Esophagus squamous epithelium (tissue), 5 donors: Measurements from ENCODE around the gene ZNF595. TPM values are rescaled to one million over a fixed set of nuclear protein-coding genes. Genes with fewer than 3 reads are reported as not detected.
"Not testable (repeated sequence)": the region's sequence is repeated elsewhere in the genome, so short reads cannot be mapped to it uniquely, and the experiment has no call there.

ENCODE experiments used
- DNase-seq: peaks from one replicate; lab custom pipeline; 2025; lab: John Stamatoyannopoulos, UW
- H3K27ac ChIP-seq, 4 donors: fragments of 200-600 bp; sonication (generic); one replicate each; pipeline ENCODE4 v1.5.1; 2016 to 2019; ENCODE audit warnings: mild to moderate bottlenecking in 1 of 4
- H3K27me3 ChIP-seq, 4 donors: fragments of 200-600 bp; sonication (generic); 1 replicate in 3 of 4; 2 replicates in 1 of 4; pipeline versions ENCODE4 v1.5.1 to v1.6.0; 2017 to 2021; ENCODE audit warnings: antibody characterized with exemption in 1 of 4
- H3K36me3 ChIP-seq, 3 donors: fragments of 200-600 bp; sonication (generic); one replicate each; pipeline ENCODE4 v1.5.1; 2016 to 2019
- H3K4me1 ChIP-seq, 3 donors: fragments of 200-600 bp; sonication (generic); one replicate each; pipeline ENCODE4 v1.5.1; 2017 to 2019
- H3K4me3 ChIP-seq, 4 donors: fragments of 200-600 bp; sonication (generic); 1 replicate in 3 of 4; 2 replicates in 1 of 4; pipeline ENCODE4 v1.5.1; 2016 to 2019; ENCODE audit warnings: mild to moderate bottlenecking in 2 of 4, moderate library complexity in 1 of 4
- H3K9me3 ChIP-seq, 3 donors: fragments of 200-600 bp; sonication (generic); one replicate each; pipeline ENCODE4 v1.5.1; 2016 to 2019
- POLR2A ChIP-seq, 4 donors: fragments of 450-650 bp; IDR thresholded peaks; one replicate each; pipeline ENCODE4 v1.6.1; 2017; ENCODE audit warnings: antibody characterized with exemption in 4 of 4, mild to moderate bottlenecking in 4 of 4, moderate library complexity in 3 of 4
- WGBS, 2 donors: methylation state at CpG; one replicate each; pipeline ENCODE4 v1.1.5; 2018; 5-methylcytosine and 5-hydroxymethylcytosine counted together
- intact Hi-C: fragments of 100-400 bp; cut with DNase I; formaldehyde crosslinking; loops from one replicate; pipeline ENCODE4 v1.15.0; 2022
- total RNA-seq, 4 donors: library from RNA; depleted of rRNA; stranded (reverse); fragments of >200 nt; gene quantifications; one replicate each; pipeline ENCODE4 v1.1.0, GENCODE V29; 2016
- TF ChIP-seq, protein P1 (sequence below), 6 experiments: fragments of 450-650 bp in 4 of 6; fragments of 200-600 bp in 2 of 6; sonication (generic) in 2 of 6; IDR thresholded peaks; one replicate each; pipeline ENCODE4 v1.5.1; 2016 to 2019; ENCODE audit warnings: antibody characterized with exemption in 6 of 6, mild to moderate bottlenecking in 4 of 6, moderate library complexity in 4 of 6
- donor health status: DM: yes; HTN: yes; CAD: no.

ZNF595 gene
- total RNA-seq, 4 donors from 2014 or later: 6.2 to 28.2 (median 8.9) TPM

DNA sequence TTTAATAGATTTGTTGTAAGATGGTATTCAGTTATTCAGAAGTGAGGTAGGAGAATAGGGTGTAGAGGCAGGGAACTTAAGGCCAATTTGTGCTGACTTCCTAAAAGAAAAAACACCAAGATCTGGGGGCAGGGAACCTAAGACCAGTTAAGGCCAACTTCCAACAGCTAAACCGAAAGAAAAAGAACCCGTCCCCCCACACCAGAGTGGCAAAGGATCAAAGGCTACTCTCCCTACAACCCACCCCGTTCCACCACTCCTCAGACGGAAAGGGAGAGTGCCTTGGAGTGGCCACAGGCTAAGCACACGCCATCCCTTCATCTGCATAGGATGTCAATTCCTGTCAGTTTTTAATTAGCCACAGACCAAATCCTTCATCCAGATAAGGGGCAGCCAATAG lies 67.5 kb downstream of the ZNF595 start:
- WGBS, 2 donors: 66 to 72% methylated on average over 5 of the region's 5 CpGs
- no peak overlapping the region for H3K27ac ChIP-seq

DNA sequence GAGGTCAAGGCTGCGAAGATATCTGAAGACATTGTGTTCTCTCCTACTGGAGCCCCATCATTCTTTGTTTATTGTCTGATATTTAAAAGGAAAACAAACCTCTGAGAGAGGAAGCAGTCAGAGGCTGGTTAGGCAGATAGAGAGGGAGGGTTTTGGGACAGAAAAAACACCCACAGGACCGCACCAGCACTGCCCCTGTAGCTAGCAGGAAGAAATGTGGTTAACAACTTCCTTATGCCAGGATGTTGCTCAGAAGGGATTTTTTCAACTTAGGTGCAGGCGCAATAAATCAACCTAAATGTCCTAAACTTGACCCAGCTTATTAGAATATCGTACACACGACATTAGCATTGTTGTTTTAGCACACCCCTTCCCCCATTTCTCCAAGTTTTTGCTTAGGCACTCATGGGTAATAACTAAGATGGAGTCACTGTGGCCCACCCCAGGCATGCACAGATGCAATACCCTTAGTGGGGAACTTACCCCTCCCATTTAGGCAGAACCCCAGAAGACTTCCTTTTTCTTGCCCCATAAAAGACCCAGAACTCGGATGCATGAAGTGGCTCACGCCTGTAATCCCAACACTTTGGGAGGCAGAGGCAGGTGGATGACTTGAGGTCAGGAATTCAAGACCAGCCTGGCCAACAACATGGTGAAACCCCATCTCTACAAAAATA lies 68.4 kb downstream of the ZNF595 start:
- Histone ChIP-seq H3K36me3 (peaks cover 0 to 5% (median 0%) of the 10 kb centered on the region in 3 donors), H3K4me1 (peaks cover 8 to 21% (median 8%) of the 10 kb centered on the region in 3 donors), H3K9me3 (peaks cover 0 to 54% (median 0%) of the 10 kb centered on the region in 3 donors), H3K27me3 (no peaks in the 10 kb centered on the region), H3K27ac (no peak overlapping the region), H3K4me3 (no peak overlapping the region)
- intact Hi-C loops: no loop called here
- TF ChIP-seq POLR2A (IDR thresholded peaks at IDR 0.05): no peak
- TF ChIP-seq, protein P1, sequence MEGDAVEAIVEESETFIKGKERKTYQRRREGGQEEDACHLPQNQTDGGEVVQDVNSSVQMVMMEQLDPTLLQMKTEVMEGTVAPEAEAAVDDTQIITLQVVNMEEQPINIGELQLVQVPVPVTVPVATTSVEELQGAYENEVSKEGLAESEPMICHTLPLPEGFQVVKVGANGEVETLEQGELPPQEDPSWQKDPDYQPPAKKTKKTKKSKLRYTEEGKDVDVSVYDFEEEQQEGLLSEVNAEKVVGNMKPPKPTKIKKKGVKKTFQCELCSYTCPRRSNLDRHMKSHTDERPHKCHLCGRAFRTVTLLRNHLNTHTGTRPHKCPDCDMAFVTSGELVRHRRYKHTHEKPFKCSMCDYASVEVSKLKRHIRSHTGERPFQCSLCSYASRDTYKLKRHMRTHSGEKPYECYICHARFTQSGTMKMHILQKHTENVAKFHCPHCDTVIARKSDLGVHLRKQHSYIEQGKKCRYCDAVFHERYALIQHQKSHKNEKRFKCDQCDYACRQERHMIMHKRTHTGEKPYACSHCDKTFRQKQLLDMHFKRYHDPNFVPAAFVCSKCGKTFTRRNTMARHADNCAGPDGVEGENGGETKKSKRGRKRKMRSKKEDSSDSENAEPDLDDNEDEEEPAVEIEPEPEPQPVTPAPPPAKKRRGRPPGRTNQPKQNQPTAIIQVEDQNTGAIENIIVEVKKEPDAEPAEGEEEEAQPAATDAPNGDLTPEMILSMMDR (IDR thresholded peaks at IDR 0.05): no peak
- WGBS, 2 donors: 49 to 70% methylated on average over 6 to 7 of the region's 7 CpGs
- DNase-seq: no peak

More for the DNA sequence above, 67.5 kb downstream of the ZNF595 start:
- TF ChIP-seq POLR2A (IDR thresholded peaks at IDR 0.05): no peak
- TF ChIP-seq, protein P1 (IDR thresholded peaks at IDR 0.05): no peak
- Histone ChIP-seq H3K27me3 (no peaks in the 10 kb centered on the region), H3K4me1 (peaks cover 3 to 12% (median 4%) of the 10 kb centered on the region in 3 donors), H3K4me3 (no peak overlapping the region), H3K36me3 (no peaks in the 10 kb centered on the region), H3K9me3 (peaks cover 0 to 46% (median 0%) of the 10 kb centered on the region in 3 donors)
- DNase-seq: no peak
- intact Hi-C loops: no loop called here

DNA sequence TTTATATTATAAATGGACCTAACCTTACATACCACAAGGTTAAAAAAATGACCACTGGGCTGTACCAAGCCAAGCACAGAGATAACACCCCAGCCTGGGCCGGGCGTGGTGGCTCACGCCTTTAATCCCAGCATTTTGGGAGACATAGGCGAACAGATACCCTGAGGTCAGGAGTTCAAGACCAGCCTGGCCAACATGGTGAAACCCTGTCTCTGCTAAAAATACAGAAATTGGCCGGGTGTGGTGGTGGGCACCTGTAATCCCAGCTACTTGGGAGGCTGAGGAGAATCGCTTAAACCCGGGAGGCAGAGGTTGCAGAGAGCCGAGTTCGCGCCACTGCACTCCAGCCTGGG lies 70.8 kb downstream of the ZNF595 start:
- Histone ChIP-seq H3K4me3 (peak overlapping the region; percentile 54 to 92 (median 78)), H3K9me3 (peaks cover 0 to 68% (median 0%) of the 10 kb centered on the region in 3 donors), H3K36me3 (peaks cover 0 to 28% (median 0%) of the 10 kb centered on the region in 3 donors), H3K27ac (peak overlapping the region; percentile 84 to 95 (median 92)), H3K4me1 (peaks cover 8 to 21% (median 8%) of the 10 kb centered on the region in 3 donors)
- H3K27me3 ChIP-seq, intact Hi-C loops, DNase-seq: not testable (repeated sequence)
- 49 to 51% methylated on average over 10 of the region's 10 CpGs for WGBS, 2 donors

DNA sequence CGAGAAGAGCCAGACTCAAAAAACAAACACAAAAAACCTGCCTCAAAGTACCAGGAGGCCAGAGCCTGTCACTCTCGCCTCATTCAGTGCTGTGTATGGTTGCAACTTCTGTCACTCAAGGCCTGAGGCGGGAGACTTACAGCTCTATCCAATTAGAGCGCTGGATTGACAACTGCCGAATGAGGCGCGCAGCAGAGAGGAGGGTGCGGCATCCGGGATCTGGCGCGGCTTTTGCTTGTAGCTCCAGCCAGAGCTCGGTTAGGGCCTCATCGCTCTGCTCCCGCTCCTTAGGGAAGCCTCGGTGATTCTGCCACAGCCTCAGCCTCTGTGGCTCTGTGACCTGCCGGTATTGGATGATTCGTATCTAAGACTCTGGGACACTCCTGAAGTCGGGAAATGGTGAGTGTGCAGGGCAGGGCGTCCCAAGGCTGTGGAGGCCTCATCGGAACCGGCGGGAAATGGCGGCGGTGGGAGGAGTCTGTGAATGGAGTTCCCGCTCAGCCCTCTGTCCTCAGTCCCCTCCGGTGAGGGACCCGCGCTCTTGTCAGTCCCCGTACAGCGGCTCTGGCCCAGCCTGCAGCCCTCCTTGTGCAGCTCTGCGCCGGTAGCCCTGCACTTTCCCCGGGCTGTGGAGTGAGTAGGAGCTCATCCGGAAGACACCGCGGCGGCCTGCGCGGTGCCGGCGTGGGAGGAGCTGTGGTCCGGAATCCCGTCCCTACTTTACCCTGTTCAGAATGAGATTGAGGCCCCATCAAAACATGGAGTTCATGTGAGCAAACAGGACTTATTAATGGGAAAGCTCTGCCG lies 71.4 kb downstream of the ZNF595 start, which contains the start of gene ZNF718:
Gene ZNF718 (plus strand): TSS at position 227 of the 807 bp plus-strand sequence. CDS start 170 bp downstream, at position 397.
- Histone ChIP-seq H3K4me1 (peaks cover 8 to 21% (median 8%) of the 10 kb centered on the region in 3 donors), H3K9me3 (peaks cover 0 to 64% (median 0%) of the 10 kb centered on the region in 3 donors), H3K27ac (peak within 1 kb of the TSS; percentile 84 to 95 (median 92)), H3K4me3 (peak within 1 kb of the TSS; percentile 54 to 92 (median 78)), H3K36me3 (peaks cover 0 to 34% (median 0%) of the 10 kb centered on the region in 3 donors), H3K27me3 (no peaks in the 10 kb centered on the region)
- peak; percentile 65 for DNase-seq
- WGBS, 2 donors: 0 to 2% methylated on average over 11 to 13 of the region's 44 CpGs
- intact Hi-C loops: no loop called here
- TF ChIP-seq POLR2A (IDR thresholded peaks at IDR 0.05): peak in 3 of 4 donors; percentile 43 to 77 (median 60)
- TF ChIP-seq, protein P1 (IDR thresholded peaks at IDR 0.05): no peak

DNA sequence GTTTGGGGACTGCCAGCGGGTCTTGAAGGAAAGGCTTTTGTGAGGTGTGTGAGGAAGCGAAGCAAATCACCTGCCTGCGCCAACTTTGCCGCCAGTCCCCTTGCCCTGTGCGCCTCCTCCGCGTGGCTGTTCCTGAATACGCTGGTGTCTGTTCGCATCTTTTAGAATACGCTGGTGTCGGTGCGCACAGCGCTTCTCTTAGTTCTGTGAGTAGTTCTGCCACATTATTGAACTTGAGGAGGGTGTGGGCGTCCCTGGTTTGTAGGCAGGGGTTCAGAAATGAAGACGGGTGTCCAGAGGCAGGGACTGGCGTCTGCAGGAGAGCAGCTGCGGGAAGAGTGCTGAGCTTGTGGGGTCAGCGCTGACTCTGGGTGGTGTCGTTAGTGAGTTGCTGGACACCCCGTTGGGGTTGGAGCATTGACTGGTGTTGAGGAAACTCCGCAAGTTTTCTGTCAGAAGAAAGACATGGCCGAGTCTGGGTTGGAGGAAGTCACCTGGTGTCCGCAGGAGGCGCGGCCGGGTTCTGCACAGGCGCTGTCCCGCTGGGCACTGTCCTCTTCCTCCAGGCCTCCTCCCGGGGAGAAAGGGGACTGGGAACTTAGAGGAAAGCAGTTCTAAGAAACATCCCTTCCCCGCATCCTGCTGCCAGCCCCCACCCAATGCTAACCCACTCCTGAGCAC lies 72.1 kb downstream of the ZNF595 start:
- no peak for TF ChIP-seq POLR2A (IDR thresholded peaks at IDR 0.05)
- TF ChIP-seq, protein P1 (IDR thresholded peaks at IDR 0.05): no peak

More for the DNA sequence above, 72.1 kb downstream of the ZNF595 start:
- Histone ChIP-seq H3K27ac (peak overlapping the region; percentile 84 to 95 (median 92)), H3K9me3 (peaks cover 0 to 56% (median 0%) of the 10 kb centered on the region in 3 donors), H3K4me1 (peaks cover 8 to 21% (median 8%) of the 10 kb centered on the region in 3 donors), H3K27me3 (no peaks in the 10 kb centered on the region), H3K4me3 (peak overlapping the region; percentile 54 to 92 (median 78)), H3K36me3 (peaks cover 0 to 41% (median 0%) of the 10 kb centered on the region in 3 donors)
- intact Hi-C loops: no loop called here
- WGBS, 2 donors: 4 to 39% methylated on average over 4 to 8 of the region's 30 CpGs
- no peak for DNase-seq
